NCI-H2227 treated with DMSO at 0.1 percent for 48 hours (cell line): ENCODE results near the gene DOLPP1.

Experiments used
- DNase-seq: peaks from one replicate; lab custom pipeline; 2025; lab: John Stamatoyannopoulos, UW

DOLPP1 gene

GRCh38 chr9:129064499-129064908 is 16.4 kb upstream of the DOLPP1 start:
- DNase-seq, result no peak

DNA sequence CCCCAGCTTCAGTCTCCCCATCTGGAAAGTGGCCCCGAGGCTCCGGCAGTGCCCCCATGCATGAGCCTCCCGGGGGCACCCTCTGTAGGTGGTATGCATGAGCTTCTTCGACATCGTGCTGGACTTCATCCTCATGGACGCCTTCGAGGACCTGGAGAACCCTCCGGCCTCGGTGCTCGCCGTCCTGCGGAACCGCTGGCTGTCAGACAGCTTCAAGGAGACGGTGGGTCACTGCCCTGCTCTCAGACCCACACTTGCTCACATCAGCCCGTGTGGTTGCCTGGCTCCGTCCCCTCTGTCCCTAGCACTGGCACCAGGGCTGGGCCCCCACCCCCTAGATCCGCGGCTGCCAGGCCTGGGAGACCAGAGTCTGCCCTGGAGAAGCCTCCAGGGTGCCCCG is 12.8 kb upstream of the DOLPP1 start:
- no peak for DNase-seq

DNA sequence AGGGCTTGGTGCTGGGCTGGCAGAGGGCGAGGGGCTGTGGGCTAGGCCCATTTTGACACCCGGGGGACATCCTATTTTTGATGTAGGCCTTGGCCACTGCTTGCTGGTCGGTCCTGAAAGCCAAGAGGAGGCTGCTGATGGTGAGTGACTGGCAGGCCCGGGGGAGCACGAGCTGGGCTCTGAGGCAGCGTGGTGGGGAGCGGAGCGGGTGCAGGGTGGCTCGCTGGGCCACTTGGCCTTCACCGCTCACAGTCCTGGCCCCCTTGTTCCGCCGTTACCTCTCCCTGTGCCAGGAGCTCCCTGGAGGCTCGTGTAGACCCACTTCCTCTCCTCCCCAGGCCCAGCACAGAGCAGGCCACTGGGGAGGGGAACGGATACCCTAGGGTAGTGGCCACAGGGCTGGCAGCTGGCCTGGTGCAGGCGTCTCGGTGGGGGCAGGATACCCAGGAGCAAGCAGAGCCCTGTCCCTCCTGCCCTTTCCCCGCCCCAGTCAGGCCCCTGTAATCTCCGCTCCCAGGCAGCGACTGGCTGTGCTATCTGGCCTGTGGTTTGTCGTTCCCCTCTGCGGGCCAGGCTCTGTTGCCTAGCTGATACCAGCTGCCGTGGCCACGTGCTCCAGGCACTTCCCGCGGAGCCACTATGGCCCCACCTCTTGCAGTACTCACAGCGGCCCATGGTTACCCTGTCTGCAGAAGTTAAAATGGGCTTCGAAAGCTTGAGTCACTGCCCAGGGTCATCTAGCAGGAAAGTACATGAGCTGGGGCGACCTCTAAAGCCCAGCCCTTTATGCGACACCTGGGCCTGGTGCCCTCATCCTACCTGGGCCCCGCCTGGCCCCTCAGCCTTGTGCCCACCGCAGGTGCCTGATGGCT is 11.7 kb upstream of the DOLPP1 start:
- DNase-seq, result no peak

DNA sequence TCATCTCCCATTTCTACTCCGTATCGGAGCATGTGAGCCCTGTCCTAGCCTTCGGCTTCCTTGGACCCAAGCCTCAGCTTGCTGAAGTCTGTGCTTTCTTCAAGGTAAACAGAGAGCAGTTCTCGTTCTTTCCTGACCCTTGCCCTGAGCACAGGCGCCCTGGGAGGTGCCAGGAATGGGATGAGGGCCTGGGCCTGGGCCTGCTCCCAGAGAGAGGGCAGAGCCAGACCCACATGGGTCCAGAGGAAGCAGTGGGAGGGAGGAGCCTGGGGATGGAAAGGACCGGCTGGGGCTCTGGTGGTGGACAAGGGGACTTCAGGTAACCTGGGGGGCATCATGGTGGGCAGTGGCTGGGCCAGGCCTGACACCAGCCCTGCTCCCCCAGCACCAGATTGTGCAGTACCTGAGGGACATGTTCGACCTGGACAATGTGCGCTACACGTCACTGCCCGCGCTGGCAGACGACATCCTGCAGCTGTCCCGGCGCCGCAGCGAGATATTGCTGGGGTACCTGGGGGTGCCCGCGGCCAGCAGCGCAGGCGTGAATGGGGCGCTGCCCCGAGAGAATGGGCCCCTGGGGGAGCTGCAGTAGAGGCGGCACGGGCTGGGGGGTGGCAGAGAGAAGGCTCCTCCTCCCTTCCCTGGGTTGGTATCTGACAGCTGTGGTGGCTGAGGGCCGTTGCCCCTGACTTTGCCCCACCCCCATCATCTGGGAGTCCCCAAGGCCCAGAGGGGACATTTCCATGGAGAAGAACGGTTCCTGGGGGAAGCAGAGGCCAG is 10.9 kb upstream of the DOLPP1 start:
- DNase-seq, result no peak

- no peak for DNase-seq
These were observed 10.0 kb upstream of the DOLPP1 start for GRCh38 chr9:129070696-129071525.

- no peak for DNase-seq
These were observed 9.3 kb upstream of the DOLPP1 start for GRCh38 chr9:129071526-129072126.

DNA sequence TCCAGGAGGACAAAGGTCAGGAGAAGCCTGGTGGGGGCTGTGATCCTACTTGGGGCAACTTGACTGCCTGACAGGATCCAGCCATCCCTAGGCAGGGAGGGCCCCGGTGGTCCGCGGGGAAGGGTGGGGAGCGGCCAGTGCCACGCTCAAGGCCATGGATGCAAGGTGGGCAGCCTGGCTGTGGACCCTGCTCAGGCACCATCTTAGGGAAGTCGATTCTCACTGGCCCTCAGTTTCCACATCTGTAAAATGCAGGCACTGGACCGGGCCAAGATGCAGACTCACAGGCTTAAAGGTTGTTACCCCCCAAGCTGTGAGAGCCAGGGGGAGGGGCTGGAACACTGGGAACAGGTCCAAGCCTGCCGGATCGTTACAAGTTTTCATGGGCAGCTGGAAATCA is 8.7 kb upstream of the DOLPP1 start:
- no peak for DNase-seq

DNA sequence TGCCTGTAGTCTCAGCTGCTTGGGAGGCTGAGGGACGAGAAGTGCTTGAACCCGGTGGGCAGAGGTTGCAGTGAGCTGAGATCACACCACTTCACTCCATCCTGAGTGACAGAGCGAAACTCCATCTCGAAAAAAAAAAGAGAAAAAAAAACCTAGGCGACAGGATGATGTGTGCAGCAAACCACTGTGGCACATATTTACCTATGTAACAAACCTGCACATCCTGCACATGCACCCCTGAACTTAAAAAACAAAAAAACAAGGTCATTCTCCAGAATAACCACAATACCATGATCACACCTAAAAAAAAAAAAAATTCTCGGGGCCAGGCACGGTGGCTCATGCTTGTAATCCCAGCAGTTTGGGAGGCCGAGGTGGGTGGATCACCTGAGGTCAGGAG is 7.5 kb upstream of the DOLPP1 start:
- DNase-seq, result no peak

GRCh38 chr9:129074106-129074505 is 6.8 kb upstream of the DOLPP1 start:
- DNase-seq, result no peak

GRCh38 chr9:129075996-129076639 is 4.8 kb upstream of the DOLPP1 start:
- DNase-seq, result no peak

DNA sequence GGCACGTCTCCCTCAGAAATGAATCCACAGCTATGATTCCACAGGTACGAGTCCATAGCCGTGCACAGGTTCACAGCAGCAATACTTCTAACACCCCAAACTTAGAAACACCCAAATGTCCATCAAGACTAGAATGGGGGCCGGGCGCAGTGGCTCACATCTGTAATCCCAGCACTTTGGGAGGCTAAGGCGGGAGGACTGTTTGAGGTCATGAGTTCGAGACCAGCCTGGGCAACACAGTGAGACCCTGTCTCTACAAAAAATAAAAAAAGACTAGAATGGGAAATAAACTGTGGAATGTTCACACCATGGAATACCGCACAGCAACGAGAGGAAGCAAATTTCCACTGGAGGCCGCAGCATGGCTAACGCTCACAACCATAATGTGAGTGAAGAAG is 4.3 kb upstream of the DOLPP1 start:
- no peak for DNase-seq

- DNase-seq, result no peak
These were observed 3.7 kb upstream of the DOLPP1 start for GRCh38 chr9:129077236-129077635.

- no peak for DNase-seq
These were observed 2.0 kb upstream of the DOLPP1 start for GRCh38 chr9:129078691-129079503.

DNA sequence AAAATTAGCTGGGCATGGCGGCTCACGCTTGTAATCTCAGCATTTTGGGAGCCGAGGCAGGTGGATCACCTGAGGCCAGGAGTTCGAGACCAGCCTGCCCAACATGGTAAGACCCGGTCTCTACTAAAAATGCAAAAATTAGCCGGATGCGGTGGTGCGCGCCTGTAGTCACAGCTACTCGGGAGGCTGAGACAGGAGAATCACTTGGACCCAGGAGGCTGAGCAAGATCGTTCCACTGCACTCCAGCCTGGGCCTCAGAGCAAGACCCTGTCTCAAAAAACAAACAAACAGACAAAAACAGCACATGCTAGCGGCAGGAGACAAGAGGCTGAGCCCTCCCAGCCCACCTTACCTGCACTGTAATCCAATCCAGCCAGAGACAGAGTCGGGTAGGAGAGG is 1.1 kb upstream of the DOLPP1 start:
- no peak for DNase-seq

- DNase-seq, result no peak
These were observed 662 bp upstream of the DOLPP1 start for GRCh38 chr9:129080298-129080600.

DNA sequence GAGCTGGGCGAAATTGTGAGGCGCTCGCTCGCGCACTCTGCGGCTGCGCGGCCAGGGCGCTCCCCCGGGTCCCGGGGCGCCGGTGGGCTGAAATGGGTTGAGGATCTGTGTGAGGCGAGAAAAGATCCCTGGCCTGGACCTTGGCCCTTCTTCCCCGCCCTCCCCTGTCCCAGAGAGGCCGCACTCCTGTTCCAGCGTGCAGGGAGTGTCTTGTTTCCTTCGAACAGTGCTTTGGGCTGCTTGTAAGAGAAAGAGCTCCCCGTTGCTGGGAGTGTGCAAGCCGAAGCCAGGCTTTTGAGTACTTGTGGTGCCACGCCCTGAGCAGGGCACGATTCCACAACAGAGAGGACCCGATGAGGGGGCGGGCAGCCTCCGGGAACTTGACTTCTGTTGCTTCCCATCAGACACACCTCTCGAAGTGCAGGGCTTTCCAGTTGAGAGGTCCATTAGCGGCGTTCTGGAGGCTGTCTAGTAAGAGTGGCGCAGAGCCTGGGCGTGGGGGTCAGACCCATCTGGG is 535 bp downstream of the DOLPP1 start:
- peak; percentile 36 for DNase-seq

DNA sequence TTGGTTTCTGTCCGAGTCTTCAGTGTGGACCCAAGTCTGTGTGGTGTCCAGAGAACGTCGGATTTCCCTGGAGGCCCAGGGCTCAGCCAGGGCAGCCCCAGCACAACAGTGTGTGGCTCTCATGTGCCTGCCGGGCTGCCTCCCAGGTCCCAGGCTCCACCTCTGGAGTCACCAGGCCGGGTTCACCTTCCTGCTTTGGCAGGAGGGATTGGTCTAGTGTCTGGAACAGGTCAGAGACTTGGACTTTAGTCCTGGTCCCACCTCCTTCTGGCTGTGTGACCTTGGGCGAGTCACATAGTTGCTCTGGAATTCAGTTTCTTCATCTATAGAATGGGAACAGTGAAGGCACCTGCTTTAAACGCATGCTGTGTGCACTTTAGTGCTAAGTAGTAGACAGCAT is 3.2 kb downstream of the DOLPP1 start:
- DNase-seq, result no peak

DNA sequence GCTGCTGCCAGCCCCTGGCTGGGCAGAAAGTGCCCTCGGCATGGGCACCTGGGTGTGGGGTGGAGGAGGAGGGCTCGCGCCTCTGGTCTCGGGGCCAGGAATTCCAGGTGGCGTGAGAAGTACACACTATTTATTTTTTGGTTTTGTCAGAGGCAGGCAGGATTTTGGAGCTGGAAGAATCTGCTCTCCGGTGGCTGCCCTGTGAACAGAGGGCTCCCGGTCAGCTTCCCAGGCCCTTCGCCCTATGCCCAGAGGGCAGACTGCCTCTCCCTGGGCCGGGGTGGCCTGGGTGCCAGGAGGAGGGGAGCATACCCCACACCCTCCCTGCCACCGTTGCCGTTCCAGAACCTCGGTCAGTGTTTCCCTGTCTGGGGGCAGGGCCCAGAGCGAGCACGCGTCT is 8.3 kb downstream of the DOLPP1 start:
- DNase-seq, result no peak

DNA sequence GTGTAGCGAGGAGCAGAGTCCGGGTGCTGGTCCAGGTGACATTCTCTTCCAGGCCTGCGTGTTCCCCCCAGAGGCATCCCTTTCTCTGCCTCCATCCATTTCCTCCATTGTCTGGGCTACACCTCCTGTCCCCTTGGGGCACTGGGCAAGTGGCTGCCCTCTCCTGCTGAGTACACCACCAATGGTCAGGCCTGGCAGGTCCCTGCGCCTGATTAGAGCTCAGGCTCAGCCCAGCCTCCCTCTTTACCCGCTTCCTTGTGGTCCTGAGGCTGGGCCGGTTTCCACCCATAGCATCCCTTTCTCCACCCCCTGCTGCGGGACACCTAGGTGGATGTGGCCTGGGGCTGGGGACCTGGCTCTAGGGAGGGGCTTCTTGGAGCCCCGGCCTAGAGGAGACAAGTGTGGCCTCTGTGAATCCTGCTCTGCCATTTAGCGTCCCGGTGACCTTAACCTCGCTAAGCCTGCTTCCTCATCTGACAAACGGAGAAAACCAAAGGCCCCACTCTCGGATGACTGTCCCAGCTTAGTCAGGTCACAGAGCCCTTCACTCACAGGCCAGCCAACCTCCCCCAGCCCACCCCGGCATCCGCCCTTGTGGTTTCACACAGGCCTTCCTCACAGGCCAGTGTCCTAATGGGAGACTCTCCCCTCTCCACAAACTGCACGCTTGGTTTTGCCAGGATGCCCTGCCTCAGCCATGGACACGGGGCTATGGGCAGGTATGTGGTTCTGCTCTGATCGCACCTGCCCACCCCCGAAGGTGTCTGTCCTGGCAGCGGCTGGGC is 12.9 kb downstream of the DOLPP1 start:
- DNase-seq, result no peak
